COR-L47 (cell line): ENCODE results near the gene AQP4.
A peak's percentile ranks its signal among the peaks of the same experiment; 100 is the strongest.

Source experiments
- DNase-seq: peaks from one replicate; lab custom pipeline; 2025; lab: John Stamatoyannopoulos, UW

AQP4 gene

GRCh38 chr18:26865557-26865956 is at the start of gene AQP4:
Gene AQP4, minus strand, starts transcription at chr18:26865707. Its CDS starts 18 bp downstream, at chr18:26865689.
- no peak for DNase-seq

GRCh38 chr18:26911840-26912239 is 46.3 kb upstream of the AQP4 start:
- DNase-seq, result no peak

GRCh38 chr18:26909599-26910290 is 44.2 kb upstream of the AQP4 start:
- no peak for DNase-seq

GRCh38 chr18:26908906-26909305 is 43.4 kb upstream of the AQP4 start:
- DNase-seq, result no peak

- no peak for DNase-seq
Measured at GRCh38 chr18:26902291-26902690, 36.8 kb upstream of the AQP4 start.

GRCh38 chr18:26901020-26901419 is 35.5 kb upstream of the AQP4 start:
- no peak for DNase-seq

- no peak for DNase-seq
Measured at GRCh38 chr18:26894426-26894825, 28.9 kb upstream of the AQP4 start.

- DNase-seq, result no peak
Measured at GRCh38 chr18:26893996-26894395, 28.5 kb upstream of the AQP4 start.

GRCh38 chr18:26888259-26888658 is 22.8 kb upstream of the AQP4 start:
- DNase-seq, result no peak

GRCh38 chr18:26875040-26875654 is 9.6 kb upstream of the AQP4 start:
- no peak for DNase-seq

- no peak for DNase-seq
Measured at GRCh38 chr18:26874283-26874682, 8.8 kb upstream of the AQP4 start.

- no peak for DNase-seq
Measured at GRCh38 chr18:26869640-26870039, 4.1 kb upstream of the AQP4 start.

- no peak for DNase-seq
Measured at GRCh38 chr18:26868968-26869586, 3.6 kb upstream of the AQP4 start.

- no peak for DNase-seq
Measured at GRCh38 chr18:26867471-26867870, 2.0 kb upstream of the AQP4 start.

GRCh38 chr18:26864658-26865057 is 849 bp downstream of the AQP4 start:
- DNase-seq, result no peak

- DNase-seq, result no peak
Measured at GRCh38 chr18:26863921-26864497, 1.5 kb downstream of the AQP4 start.

- peak; percentile 77 for DNase-seq
Measured at GRCh38 chr18:26863122-26863879, 2.2 kb downstream of the AQP4 start.

GRCh38 chr18:26862084-26862483 is 3.4 kb downstream of the AQP4 start:
- DNase-seq, result no peak

- no peak for DNase-seq
Measured at GRCh38 chr18:26854292-26854881, 11.1 kb downstream of the AQP4 start.

GRCh38 chr18:26853401-26853800 is 12.1 kb downstream of the AQP4 start:
- DNase-seq, result no peak

- DNase-seq, result no peak
Measured at GRCh38 chr18:26843760-26844159, 21.7 kb downstream of the AQP4 start.

GRCh38 chr18:26840965-26841364 is 24.5 kb downstream of the AQP4 start:
- no peak for DNase-seq
